HCT116 (cell line): ENCODE results near the gene RPP21.

ENCODE experiments used
- JUND ChIP-seq: IDR thresholded peaks from 2 replicates; pipeline ENCODE4 v1.6.1; 2012
- POLR2A ChIP-seq: IDR thresholded peaks from 2 replicates; pipeline ENCODE4 v1.7.0; 2011; ENCODE audit warnings: borderline replicate concordance; ENCODE audit not compliant: insufficient read depth, insufficient read length; ENCODE audit errors: extremely low read depth
- POLR2AphosphoS5 ChIP-seq: IDR thresholded peaks from 2 replicates; pipeline ENCODE4 v1.6.1; 2011; ENCODE audit warnings: mild to moderate bottlenecking, low read depth, low read length, moderate library complexity
- SIN3A ChIP-seq: IDR thresholded peaks from 2 replicates; pipeline ENCODE4 v1.6.1; 2012; ENCODE audit warnings: low read depth
- SRF ChIP-seq: IDR thresholded peaks from 2 replicates; pipeline ENCODE4 v1.6.1; 2012; ENCODE audit warnings: low read depth
- TF ChIP-seq, protein P1 (sequence below), 3 experiments: fragments of 200-600 bp in 1 of 3; sonication (generic) in 1 of 3; IDR thresholded peaks in 2 of 3; conservative IDR thresholded peaks in 1 of 3; 2 replicates each; pipeline ENCODE4 v1.5.1; 2012 to 2017; ENCODE audit warnings: low read depth in 2 of 3, low read length in 2 of 3, antibody characterized with exemption in 1 of 3, borderline replicate concordance in 1 of 3, control low read depth in 1 of 3, mild to moderate bottlenecking in 1 of 3, mixed read lengths in 1 of 3, mixed run types in 1 of 3, moderate library complexity in 1 of 3; ENCODE audit not compliant: insufficient read depth in 1 of 3
- TF ChIP-seq, protein P2 (sequence below): IDR thresholded peaks from 2 replicates; pipeline ENCODE4 v1.6.1; 2012

DNA sequence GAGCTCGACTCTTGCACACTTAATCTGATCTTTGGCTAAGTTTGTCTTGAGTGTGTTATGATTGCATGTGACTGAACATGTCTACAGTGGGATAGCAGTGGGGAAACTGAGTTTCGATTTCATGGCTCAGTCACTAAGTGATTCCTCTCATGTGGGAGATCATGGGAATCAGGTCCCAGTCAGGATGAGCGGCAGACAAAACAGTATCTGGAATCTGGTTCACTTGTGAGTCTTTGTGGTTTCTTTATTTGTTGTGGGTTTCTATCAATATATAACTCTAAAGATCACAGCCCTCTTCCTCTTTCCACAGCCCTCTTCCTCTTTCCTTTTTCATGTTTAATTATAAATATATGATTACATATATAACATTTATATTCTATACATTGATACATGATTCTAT, 4.0 kb downstream of the RPP21 start:
- TF ChIP-seq POLR2AphosphoS5: no peak
- no peak for TF ChIP-seq JUND
- TF ChIP-seq, protein P1, sequence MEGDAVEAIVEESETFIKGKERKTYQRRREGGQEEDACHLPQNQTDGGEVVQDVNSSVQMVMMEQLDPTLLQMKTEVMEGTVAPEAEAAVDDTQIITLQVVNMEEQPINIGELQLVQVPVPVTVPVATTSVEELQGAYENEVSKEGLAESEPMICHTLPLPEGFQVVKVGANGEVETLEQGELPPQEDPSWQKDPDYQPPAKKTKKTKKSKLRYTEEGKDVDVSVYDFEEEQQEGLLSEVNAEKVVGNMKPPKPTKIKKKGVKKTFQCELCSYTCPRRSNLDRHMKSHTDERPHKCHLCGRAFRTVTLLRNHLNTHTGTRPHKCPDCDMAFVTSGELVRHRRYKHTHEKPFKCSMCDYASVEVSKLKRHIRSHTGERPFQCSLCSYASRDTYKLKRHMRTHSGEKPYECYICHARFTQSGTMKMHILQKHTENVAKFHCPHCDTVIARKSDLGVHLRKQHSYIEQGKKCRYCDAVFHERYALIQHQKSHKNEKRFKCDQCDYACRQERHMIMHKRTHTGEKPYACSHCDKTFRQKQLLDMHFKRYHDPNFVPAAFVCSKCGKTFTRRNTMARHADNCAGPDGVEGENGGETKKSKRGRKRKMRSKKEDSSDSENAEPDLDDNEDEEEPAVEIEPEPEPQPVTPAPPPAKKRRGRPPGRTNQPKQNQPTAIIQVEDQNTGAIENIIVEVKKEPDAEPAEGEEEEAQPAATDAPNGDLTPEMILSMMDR (IDR thresholded peaks at IDR 0.05 in 2 of 3, conservative IDR thresholded peaks at IDR 0.05 in 1 of 3; ENCODE audit: borderline replicate concordance in 1 of 3, insufficient read depth in 1 of 3, low read depth in 2 of 3, low read length in 2 of 3): no peak
- TF ChIP-seq POLR2A: no peak
- TF ChIP-seq, protein P2, sequence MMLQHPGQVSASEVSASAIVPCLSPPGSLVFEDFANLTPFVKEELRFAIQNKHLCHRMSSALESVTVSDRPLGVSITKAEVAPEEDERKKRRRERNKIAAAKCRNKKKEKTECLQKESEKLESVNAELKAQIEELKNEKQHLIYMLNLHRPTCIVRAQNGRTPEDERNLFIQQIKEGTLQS: no peak
- no peak for TF ChIP-seq SIN3A
- no peak for TF ChIP-seq SRF
